GM03348 (cell line): ENCODE measurements around the gene EIPR1.

ENCODE experiments used
- DNase-seq: peaks from one replicate; pipeline ENCODE4 v3.0.0; 2012; ENCODE audit warnings: low spot score

Gene EIPR1

DNA sequence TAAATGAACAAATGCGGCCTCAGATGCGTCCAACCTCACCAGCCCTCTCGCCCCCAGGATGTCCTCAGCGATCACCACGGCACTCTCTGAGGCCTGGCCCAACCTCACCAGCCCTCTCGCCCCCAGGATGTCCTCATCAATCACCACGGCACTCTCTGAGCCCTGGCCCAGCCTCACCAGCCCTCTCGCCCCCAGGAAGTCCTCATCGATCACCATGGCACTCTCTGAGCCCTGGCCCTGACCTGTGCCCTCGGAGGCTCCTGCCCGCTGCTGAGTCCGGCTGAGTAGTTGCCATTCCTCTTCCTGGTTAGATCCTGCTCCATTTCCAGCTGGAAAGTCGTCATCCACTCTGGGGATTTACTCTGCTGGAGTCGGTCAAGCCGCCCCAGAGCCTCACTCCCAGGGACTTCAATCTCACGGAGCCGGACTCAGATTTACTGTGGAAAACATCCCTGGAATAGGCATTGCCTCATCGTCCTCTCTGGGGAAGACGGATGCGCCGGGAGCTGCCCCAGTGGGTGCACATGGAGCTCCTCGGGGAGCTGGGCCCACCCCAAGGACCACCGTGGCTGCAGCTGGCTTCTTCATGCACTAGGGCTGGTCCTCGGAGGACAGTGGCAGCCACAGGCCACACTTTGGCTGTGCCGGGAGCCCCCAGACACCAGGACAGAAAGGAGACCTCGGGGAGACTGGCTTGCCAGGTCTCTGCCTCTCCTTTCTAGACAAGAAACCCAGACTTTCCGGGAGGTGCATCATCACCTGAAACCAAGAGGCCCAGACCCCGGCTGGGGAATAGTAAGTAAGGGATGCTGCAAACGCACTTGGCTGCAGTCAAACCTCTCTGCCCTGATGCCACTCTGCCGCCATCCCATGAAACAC is 230.6 kb downstream of the EIPR1 start:
- DNase-seq = no peak

- DNase-seq = no peak
These were observed 231.4 kb downstream of the EIPR1 start for GRCh38 chr2:3146175-3146574.

- no peak for DNase-seq
These were observed 232.1 kb downstream of the EIPR1 start for GRCh38 chr2:3145471-3146021.

DNA sequence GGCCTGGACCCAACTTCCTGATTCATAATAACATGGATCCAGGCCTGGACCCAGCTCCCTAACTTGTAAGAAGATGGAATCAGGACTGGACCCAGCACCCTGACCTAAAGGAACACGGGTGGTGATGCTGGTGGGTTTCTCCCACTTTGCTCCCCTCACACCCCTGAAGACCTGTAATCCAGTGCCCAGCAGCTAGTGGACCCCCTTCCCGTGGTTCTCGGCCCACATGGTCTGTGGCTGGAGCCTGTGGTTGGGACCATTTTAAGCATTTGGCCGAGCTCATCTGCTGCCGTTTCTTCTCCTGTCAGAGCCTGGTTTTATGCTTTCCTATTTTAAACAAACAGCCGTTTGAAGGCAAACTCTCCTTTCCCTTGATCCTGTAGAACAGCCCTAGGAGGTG is 232.8 kb downstream of the EIPR1 start:
- no peak for DNase-seq

- DNase-seq = no peak
These were observed 234.0 kb downstream of the EIPR1 start for GRCh38 chr2:3143602-3144001.

GRCh38 chr2:3142961-3143571 is 234.6 kb downstream of the EIPR1 start:
- DNase-seq = no peak

DNA sequence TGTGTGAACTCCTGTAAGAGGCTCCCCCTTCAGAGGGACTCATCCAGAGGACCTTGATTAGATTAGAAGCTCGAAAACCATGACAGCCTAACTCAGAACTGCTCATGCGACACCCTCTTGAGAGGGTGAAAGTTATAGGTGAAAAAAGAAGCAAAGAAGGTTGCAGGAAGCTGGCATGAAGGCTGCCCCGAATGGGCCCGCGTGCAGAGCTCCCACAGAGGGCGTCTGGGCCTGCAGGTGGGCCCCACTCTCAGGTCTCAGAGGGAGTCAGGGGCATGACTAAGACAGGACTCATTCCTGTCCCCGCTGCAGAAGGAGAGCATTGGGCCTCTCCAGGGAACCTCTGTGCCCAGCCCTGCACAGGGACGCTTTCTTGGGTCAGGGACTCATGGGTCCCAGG is 235.4 kb downstream of the EIPR1 start:
- DNase-seq = no peak

GRCh38 chr2:3141696-3142095 is 235.9 kb downstream of the EIPR1 start:
- no peak for DNase-seq

DNA sequence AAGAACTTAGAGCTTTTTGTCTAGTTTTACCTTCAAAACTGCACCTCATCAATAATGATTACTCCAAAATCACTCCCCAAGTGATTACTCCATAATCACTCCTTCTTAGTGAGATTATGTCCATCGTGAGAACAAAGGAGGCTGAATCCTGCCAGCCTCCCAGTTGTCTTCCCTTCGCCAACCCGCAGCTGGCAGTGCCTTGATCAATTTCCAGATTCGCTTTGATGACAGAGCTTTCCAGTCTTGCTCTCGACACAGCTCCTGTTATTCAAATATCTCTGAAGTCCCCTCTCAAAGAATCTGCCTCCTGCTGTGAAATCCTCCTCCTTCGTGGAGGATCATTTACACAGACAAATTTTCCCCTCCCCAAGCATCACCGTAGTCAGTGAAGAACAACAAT is 237.7 kb downstream of the EIPR1 start:
- no peak for DNase-seq
